AG10803 (cell line): ENCODE data around the gene DENND4A.
"Not testable (repeated sequence)": the region's sequence is repeated elsewhere in the genome, so short reads cannot be mapped to it uniquely, and the experiment has no call there.

Experiments used
- DNase-seq: peaks from one replicate; pipeline ENCODE4 v3.0.0; 2010; ENCODE audit warnings: low read depth
- H3K4me3 ChIP-seq: 2 replicates; pipeline ENCODE4 v1.5.1; 2011; ENCODE audit warnings: mild to moderate bottlenecking, low read length, control low read depth
- TF ChIP-seq, protein P1 (sequence below): conservative IDR thresholded peaks from 2 replicates; pipeline ENCODE4 v1.5.1; 2011; ENCODE audit warnings: mild to moderate bottlenecking, low read length, control low read depth, inconsistent platforms

DENND4A gene

GRCh38 chr15:65752151-65752700 lies 39.9 kb downstream of the DENND4A start:
- TF ChIP-seq, protein P1, sequence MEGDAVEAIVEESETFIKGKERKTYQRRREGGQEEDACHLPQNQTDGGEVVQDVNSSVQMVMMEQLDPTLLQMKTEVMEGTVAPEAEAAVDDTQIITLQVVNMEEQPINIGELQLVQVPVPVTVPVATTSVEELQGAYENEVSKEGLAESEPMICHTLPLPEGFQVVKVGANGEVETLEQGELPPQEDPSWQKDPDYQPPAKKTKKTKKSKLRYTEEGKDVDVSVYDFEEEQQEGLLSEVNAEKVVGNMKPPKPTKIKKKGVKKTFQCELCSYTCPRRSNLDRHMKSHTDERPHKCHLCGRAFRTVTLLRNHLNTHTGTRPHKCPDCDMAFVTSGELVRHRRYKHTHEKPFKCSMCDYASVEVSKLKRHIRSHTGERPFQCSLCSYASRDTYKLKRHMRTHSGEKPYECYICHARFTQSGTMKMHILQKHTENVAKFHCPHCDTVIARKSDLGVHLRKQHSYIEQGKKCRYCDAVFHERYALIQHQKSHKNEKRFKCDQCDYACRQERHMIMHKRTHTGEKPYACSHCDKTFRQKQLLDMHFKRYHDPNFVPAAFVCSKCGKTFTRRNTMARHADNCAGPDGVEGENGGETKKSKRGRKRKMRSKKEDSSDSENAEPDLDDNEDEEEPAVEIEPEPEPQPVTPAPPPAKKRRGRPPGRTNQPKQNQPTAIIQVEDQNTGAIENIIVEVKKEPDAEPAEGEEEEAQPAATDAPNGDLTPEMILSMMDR: no peak
- H3K4me3 ChIP-seq: no peak overlapping the region
- DNase-seq: no peak

- no peak for DNase-seq
- TF ChIP-seq, protein P1: no peak
- H3K4me3 ChIP-seq: no peak overlapping the region
Measured at GRCh38 chr15:65751431-65751830, 40.7 kb downstream of the DENND4A start.

GRCh38 chr15:65747265-65747664 lies 44.8 kb downstream of the DENND4A start:
- no peak overlapping the region for H3K4me3 ChIP-seq
- DNase-seq: no peak
- TF ChIP-seq, protein P1: no peak

GRCh38 chr15:65743637-65744252 lies 48.3 kb downstream of the DENND4A start:
- H3K4me3 ChIP-seq: no peak overlapping the region
- no peak for DNase-seq
- TF ChIP-seq, protein P1: no peak

- H3K4me3 ChIP-seq: no peak overlapping the region
- TF ChIP-seq, protein P1: no peak
- no peak for DNase-seq
Measured at GRCh38 chr15:65740148-65740547, 51.9 kb downstream of the DENND4A start.

DNA sequence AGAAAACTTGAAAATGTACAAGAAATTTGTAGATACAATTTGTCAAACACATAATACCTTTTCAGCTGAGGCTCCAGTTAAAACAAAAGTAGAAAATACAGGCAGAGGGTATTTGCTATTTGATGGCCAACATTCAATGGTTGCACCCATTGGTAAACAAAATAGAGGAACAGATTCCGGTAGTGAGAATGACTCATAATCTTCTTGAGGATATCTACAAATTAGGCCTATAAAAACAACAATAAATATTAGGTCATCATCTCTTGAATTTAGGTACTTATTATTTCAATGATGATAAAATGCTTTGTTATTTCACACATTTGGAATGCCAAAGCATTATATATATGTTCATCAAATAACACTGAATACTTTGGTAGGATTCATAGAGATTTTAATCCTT lies 53.4 kb downstream of the DENND4A start:
- DNase-seq: no peak
- no peak overlapping the region for H3K4me3 ChIP-seq
- TF ChIP-seq, protein P1: no peak

DNA sequence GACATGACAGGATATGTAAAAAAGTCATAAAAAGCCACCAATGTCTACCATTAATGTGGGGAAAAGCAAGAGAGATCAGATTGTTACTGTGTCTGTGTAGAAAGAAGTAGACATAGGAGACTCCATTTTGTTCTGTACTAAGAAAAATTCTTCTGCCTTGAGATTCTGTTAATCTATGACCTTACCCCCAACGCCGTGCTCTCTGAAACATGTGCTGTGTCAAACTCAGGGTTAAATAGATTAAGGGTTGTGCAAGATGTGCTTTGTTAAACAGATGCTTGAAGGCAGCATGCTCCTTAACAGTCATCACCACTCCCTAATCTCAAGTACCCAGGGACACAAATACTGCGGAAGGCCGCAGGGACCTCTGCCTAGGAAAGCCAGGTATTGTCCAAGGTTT lies 58.5 kb downstream of the DENND4A start:
- H3K4me3 ChIP-seq, DNase-seq: not testable (repeated sequence)
